OCI-M2 (cell line): ENCODE results near the gene ADCY7.

ENCODE experiments used
- DNase-seq: peaks from one replicate; lab custom pipeline; 2025; ENCODE audit not compliant: unreplicated experiment; lab: John Stamatoyannopoulos, UW

The ADCY7 gene

GRCh38 chr16:50279504-50279865, 13.1 kb downstream of the ADCY7 start:
- no peak for DNase-seq

- DNase-seq = no peak
Observed at GRCh38 chr16:50280932-50281331, 14.6 kb downstream of the ADCY7 start.

- no peak for DNase-seq
Observed at GRCh38 chr16:50281391-50282009, 15.1 kb downstream of the ADCY7 start.

GRCh38 chr16:50282010-50282538, 15.7 kb downstream of the ADCY7 start:
- no peak for DNase-seq

GRCh38 chr16:50282955-50283631, 16.7 kb downstream of the ADCY7 start:
- no peak for DNase-seq

GRCh38 chr16:50284131-50284911, 18.0 kb downstream of the ADCY7 start:
- DNase-seq = no peak

GRCh38 chr16:50285406-50286003, 19.2 kb downstream of the ADCY7 start:
- DNase-seq = no peak

GRCh38 chr16:50286681-50287080, 20.3 kb downstream of the ADCY7 start:
- no peak for DNase-seq

GRCh38 chr16:50288026-50288425, 21.7 kb downstream of the ADCY7 start:
- no peak for DNase-seq

- no peak for DNase-seq
Observed at GRCh38 chr16:50288920-50289319, 22.6 kb downstream of the ADCY7 start.

GRCh38 chr16:50289950-50290764, 23.8 kb downstream of the ADCY7 start:
- no peak for DNase-seq

GRCh38 chr16:50290856-50291255, 24.5 kb downstream of the ADCY7 start:
- no peak for DNase-seq

- no peak for DNase-seq
Observed at GRCh38 chr16:50291719-50292565, 25.6 kb downstream of the ADCY7 start.

GRCh38 chr16:50292566-50292948, 26.2 kb downstream of the ADCY7 start:
- no peak for DNase-seq

GRCh38 chr16:50293041-50293783, 26.9 kb downstream of the ADCY7 start:
- no peak for DNase-seq

GRCh38 chr16:50293994-50294855, 27.9 kb downstream of the ADCY7 start:
- DNase-seq = no peak

GRCh38 chr16:50294955-50295354, 28.6 kb downstream of the ADCY7 start:
- DNase-seq = no peak

- DNase-seq = no peak
Observed at GRCh38 chr16:50295541-50296132, 29.3 kb downstream of the ADCY7 start.
